Measurements from ENCODE around the gene GPR141. TPM values are rescaled to one million over a fixed set of nuclear protein-coding genes. Genes with fewer than 3 reads are reported as not detected.

The GPR141 gene
- not detected in 2 replicates for polyA plus RNA-seq (2012; rRNA removed)
- polyA plus RNA-seq (2012; cell fraction: cytosol; rRNA removed) = not detected in 2 replicates
- not detected in 2 replicates for polyA plus RNA-seq (2012; cell fraction: nucleus; rRNA removed)

DNA sequence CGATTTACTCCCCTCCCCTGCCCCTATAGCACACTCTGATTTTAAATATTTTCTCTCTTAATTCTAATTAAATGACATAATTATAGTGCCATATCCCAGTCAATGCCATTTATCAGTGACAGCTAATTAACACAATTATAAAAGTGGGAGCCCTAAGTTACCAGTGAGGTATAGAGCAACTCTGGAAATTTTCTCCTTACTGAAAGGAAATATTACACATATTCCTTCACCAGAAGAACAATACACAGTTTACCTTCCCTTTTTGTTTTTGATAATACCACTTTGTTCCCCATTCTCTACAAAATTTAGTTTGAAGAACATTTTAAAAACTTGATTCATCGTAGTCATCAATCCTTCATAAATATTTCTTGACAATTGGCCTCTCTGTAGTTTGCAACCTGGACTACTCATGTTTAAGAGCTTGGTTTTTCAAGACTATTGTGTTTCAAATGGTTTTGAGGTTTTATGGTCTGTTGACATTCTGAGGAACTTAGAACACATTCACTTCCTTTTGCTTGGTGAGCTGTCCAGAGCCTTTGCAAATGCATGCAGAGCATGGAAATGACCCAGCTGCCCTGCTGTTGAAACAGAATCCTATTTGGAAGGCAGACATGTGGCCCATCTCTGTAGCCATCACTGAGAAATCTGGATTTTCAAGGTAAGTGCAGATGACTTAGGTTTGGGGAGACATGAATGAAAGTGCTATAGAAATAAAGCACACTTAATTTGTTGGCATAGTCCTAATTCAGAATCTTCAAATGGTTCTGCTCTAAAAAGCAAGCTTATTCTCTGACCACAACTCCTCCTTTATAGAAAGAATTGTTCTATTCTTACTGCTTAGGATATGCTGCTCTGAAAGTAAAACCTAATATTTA is at the start of gene GPR141:
Gene GPR141, plus strand, starts transcription at position 521 of the 875 bp plus-strand sequence. CDS start 56,628 bp downstream, outside the sequence.
- CTCF ChIA-PET = no interaction called here
- Histone ChIP-seq H3K4me1 (ENCODE audit: control insufficient read depth in 1 of 2, insufficient read depth in 2 of 2, low read depth in 1 of 2, low read length in 1 of 2) (no peaks in the 10 kb centered on the region), H3K9me2 (0 out of 2 replicates have a peak, but pooled peaks cover 7% of the 10 kb centered on the region), H3K79me2 (ENCODE audit: insufficient read depth) (no peaks in the 10 kb centered on the region), H3K27me3 (ENCODE audit: insufficient read depth) (no peaks in the 10 kb centered on the region), H3K27ac (ENCODE audit: low read depth in 2 of 2, low read length in 1 of 2) (no peak within 1 kb of the TSS), H2AFZ (ENCODE audit: low read depth) (no peak within 1 kb of the TSS), H3K4me3 (ENCODE audit: low read depth in 2 of 2, low read length in 1 of 2) (no peak within 1 kb of the TSS), H3K4me2 (no peak within 1 kb of the TSS), H3K36me3 (replicated peaks in 1 of 2; ENCODE audit: control insufficient read depth in 1 of 2, insufficient read depth in 2 of 2, low read length in 1 of 2) (no peaks in the 10 kb centered on the region), H3F3A (replicated peaks; ENCODE audit: insufficient read depth) (no peaks in the 10 kb centered on the region), H4K20me1 (ENCODE audit: insufficient read depth) (no peaks in the 10 kb centered on the region), H3K9me3 (no peaks in the 10 kb centered on the region), H3K9ac (no peak within 1 kb of the TSS)
- no peak for DNase-seq
- WGBS (ENCODE audit: low lambda C conversion rate) = 12% methylated on average over 2 of the region's 2 CpGs
- POLR2A ChIA-PET = no interaction called here
- TF ChIP-seq RAD21 (IDR thresholded peaks at IDR 0.05; ENCODE audit: low read length) (no peak), PBX3 (IDR thresholded peaks at IDR 0.05) (no peak), TAF1 (IDR thresholded peaks at IDR 0.05; ENCODE audit: borderline replicate concordance, low read depth, low read length) (no peak), RXRA (IDR thresholded peaks at IDR 0.05; ENCODE audit: borderline replicate concordance, low read depth) (no peak), GATA2 (CRISPR knock-in tag; IDR thresholded peaks at IDR 0.05) (no peak), EZH2phosphoT487 (IDR thresholded peaks at IDR 0.05; ENCODE audit: borderline replicate concordance, low read depth) (no peak), TEAD4 (IDR thresholded peaks at IDR 0.05; ENCODE audit: borderline replicate concordance, insufficient read depth) (no peak), GABPA (IDR thresholded peaks at IDR 0.05; ENCODE audit: low read depth) (no peak), ELF1 (IDR thresholded peaks at IDR 0.05) (no peak), MAX (IDR thresholded peaks at IDR 0.05; ENCODE audit: low read depth) (no peak), TCF12 (IDR thresholded peaks at IDR 0.05) (no peak), JUND (IDR thresholded peaks at IDR 0.05) (no peak), EP300 (IDR thresholded peaks at IDR 0.05; ENCODE audit: borderline replicate concordance in 1 of 2, low read depth in 1 of 2, low read length in 1 of 2) (no peak), MXI1 (IDR thresholded peaks at IDR 0.05; ENCODE audit: low read depth, low read length) (no peak)
- TF ChIP-seq, protein P1, sequence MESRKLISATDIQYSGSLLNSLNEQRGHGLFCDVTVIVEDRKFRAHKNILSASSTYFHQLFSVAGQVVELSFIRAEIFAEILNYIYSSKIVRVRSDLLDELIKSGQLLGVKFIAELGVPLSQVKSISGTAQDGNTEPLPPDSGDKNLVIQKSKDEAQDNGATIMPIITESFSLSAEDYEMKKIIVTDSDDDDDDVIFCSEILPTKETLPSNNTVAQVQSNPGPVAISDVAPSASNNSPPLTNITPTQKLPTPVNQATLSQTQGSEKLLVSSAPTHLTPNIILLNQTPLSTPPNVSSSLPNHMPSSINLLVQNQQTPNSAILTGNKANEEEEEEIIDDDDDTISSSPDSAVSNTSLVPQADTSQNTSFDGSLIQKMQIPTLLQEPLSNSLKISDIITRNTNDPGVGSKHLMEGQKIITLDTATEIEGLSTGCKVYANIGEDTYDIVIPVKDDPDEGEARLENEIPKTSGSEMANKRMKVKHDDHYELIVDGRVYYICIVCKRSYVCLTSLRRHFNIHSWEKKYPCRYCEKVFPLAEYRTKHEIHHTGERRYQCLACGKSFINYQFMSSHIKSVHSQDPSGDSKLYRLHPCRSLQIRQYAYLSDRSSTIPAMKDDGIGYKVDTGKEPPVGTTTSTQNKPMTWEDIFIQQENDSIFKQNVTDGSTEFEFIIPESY (IDR thresholded peaks at IDR 0.05; ENCODE audit: borderline replicate concordance, low read depth) = no peak
- TF ChIP-seq, protein P2, sequence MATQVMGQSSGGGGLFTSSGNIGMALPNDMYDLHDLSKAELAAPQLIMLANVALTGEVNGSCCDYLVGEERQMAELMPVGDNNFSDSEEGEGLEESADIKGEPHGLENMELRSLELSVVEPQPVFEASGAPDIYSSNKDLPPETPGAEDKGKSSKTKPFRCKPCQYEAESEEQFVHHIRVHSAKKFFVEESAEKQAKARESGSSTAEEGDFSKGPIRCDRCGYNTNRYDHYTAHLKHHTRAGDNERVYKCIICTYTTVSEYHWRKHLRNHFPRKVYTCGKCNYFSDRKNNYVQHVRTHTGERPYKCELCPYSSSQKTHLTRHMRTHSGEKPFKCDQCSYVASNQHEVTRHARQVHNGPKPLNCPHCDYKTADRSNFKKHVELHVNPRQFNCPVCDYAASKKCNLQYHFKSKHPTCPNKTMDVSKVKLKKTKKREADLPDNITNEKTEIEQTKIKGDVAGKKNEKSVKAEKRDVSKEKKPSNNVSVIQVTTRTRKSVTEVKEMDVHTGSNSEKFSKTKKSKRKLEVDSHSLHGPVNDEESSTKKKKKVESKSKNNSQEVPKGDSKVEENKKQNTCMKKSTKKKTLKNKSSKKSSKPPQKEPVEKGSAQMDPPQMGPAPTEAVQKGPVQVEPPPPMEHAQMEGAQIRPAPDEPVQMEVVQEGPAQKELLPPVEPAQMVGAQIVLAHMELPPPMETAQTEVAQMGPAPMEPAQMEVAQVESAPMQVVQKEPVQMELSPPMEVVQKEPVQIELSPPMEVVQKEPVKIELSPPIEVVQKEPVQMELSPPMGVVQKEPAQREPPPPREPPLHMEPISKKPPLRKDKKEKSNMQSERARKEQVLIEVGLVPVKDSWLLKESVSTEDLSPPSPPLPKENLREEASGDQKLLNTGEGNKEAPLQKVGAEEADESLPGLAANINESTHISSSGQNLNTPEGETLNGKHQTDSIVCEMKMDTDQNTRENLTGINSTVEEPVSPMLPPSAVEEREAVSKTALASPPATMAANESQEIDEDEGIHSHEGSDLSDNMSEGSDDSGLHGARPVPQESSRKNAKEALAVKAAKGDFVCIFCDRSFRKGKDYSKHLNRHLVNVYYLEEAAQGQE (IDR thresholded peaks at IDR 0.05; ENCODE audit: low read depth, low read length) = no peak
